Measurements from ENCODE around the gene TAF11L2.
"Not testable (repeated sequence)": the region's sequence is repeated elsewhere in the genome, so short reads cannot be mapped to it uniquely, and the experiment has no call there.

- TF ChIP-seq, protein P1, sequence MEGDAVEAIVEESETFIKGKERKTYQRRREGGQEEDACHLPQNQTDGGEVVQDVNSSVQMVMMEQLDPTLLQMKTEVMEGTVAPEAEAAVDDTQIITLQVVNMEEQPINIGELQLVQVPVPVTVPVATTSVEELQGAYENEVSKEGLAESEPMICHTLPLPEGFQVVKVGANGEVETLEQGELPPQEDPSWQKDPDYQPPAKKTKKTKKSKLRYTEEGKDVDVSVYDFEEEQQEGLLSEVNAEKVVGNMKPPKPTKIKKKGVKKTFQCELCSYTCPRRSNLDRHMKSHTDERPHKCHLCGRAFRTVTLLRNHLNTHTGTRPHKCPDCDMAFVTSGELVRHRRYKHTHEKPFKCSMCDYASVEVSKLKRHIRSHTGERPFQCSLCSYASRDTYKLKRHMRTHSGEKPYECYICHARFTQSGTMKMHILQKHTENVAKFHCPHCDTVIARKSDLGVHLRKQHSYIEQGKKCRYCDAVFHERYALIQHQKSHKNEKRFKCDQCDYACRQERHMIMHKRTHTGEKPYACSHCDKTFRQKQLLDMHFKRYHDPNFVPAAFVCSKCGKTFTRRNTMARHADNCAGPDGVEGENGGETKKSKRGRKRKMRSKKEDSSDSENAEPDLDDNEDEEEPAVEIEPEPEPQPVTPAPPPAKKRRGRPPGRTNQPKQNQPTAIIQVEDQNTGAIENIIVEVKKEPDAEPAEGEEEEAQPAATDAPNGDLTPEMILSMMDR (IDR thresholded peaks at IDR 0.05; ENCODE audit: low read depth, low read length) = not testable (repeated sequence)
- not testable (repeated sequence) for TF ChIP-seq EZH2phosphoT487 (IDR thresholded peaks at IDR 0.05; ENCODE audit: low read depth)
Measured at GRCh38 chr5:17528369-17528768, 30.3 kb downstream of the TAF11L2 start, which contains the start of gene TAF11L6.

Measured in OCI-LY3 (cell line).